GM18858 (cell line): Measurements from ENCODE around the gene ABCB10.
"Not testable (repeated sequence)": the region's sequence is repeated elsewhere in the genome, so short reads cannot be mapped to it uniquely, and the experiment has no call there.

ENCODE experiments used
- ATAC-seq: cut with Tn5 transposase; IDR thresholded peaks from one replicate; pipeline ENCODE4 v1.9.1; 2021; ENCODE audit not compliant: unreplicated experiment

Gene ABCB10

DNA sequence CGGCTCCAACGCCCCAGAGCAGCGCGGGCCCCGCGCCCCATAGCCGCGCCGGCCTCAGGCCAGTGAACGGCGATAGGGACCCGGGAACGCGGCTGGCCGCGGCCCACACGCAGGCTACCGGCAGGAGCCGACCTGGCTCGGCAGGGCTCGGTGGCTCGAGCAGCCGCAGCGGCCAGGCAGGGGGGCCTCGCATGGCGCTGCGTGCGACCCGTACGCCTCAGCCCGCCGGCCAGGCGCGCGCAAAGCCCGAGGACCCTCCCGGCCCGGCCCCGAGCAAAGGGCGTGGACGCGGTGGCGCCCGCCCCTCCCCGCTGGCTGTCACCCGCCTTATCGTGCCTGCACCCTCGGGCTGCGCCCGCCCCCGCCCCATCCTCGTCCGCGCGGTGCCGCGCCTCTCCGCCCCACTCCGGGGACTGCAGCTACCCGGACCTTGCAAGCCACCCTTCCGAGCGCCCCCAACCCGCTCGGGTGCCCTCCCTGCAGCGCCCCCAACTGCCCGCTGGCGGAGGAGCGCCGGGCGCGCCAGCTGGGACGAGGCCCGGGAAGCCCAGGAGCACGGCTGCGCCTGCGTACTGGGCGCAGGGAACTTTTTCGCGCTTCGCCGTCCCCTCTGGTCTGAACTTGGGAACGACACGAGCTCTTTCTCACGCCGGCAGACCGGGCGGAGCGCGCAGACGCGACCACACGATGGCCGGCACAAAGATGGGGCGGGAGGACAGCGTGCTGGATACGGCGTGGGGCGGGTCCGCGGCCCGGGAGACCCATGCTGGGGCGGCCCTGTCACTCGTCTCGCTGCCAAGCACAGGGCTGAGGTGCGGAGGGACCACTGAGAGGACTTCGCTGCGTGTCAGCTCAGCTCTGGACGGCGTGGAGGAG, at the start of gene ABCB10:
Gene ABCB10 (minus strand): TSS at position 248 of the 876 bp plus-strand sequence. CDS start 55 bp downstream, at position 193.
- ATAC-seq = peak; percentile 67

DNA sequence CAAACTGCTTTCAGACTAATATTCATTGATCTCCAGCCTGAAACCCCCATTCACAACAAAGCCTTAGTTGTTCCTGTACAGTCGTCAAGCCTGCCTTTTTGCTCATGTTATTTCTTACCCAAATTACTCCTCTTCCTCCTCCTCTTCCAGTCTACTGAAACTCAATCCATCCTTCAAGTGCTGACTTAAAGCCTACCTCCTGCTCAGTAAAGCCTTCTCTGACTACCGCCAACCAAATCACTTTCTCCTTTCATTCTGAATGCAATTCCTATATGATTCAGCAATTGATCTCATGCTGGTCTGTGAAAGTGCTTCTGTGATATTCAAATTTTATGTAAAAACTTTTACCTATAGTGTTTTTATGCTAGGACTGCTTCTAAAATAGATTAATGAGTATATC, 48.9 kb upstream of the ABCB10 start:
- no peak for ATAC-seq

GRCh38 chr1:229603371-229604005, 45.0 kb upstream of the ABCB10 start:
- ATAC-seq = no peak

DNA sequence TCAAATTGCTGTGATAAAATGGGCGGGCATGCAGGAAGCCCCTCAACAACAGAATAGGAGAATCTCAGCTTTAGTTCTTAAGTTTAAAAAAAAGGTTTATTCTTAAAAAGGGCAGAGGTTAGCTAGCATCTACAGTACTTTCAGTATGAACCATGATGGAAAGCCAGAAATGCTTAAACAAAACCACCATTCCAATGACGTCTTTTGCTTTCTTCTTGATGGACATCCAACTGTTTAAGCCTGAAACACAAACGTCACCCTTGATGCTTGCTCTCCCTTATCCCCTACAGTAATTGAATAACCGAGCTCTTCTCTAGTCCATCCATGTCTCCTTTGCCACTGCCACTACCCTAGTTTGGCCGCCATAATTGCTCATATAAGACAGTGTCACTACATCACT, 41.7 kb upstream of the ABCB10 start:
- no peak for ATAC-seq

GRCh38 chr1:229599218-229599954, 40.9 kb upstream of the ABCB10 start:
- ATAC-seq = no peak

DNA sequence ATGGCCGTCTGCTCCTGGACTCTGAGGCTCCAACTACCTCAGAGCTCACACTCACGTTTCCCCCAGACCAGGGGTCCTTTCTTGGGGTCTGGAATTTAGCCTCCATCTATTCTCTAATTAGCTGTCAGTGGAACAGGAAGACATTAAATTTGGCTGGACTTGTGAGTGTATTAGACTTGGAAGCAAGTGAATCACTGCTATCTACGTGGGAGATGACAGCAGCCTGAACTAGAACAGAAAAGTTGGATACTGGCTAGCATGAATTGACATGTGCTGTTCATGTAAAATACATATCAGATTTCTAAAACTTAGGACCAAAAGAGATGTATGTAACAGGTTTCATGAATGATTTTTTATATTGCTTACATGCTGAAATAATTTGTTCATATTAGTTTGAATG, 39.4 kb upstream of the ABCB10 start:
- no peak for ATAC-seq

- ATAC-seq = no peak
Measured at GRCh38 chr1:229596925-229597699, 38.6 kb upstream of the ABCB10 start.

- not testable (repeated sequence) for ATAC-seq
Measured at GRCh38 chr1:229595876-229596275, 37.4 kb upstream of the ABCB10 start.

GRCh38 chr1:229594227-229595008, 35.9 kb upstream of the ABCB10 start:
- ATAC-seq = no peak

DNA sequence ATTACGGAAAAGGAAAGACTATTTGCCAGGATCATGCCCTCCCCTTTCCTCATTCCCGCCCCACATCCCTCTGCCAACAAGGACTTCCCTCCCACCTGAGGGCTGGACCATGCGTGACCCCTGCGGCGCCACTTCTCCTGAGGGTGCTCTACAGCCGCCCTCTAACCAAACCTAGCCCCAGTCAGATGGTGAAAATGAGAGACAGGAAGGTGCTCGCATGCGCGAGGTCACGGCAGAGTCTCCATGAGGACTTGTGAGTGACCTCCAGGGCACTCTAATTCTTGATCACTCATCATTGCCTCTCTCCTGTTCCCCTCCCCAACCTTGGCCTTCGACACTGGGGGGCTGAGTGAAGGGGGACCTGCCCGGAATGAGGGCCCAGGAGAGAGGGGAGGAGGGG, 35.3 kb upstream of the ABCB10 start:
- ATAC-seq = no peak

GRCh38 chr1:229590119-229590518, 31.6 kb upstream of the ABCB10 start:
- ATAC-seq = no peak

DNA sequence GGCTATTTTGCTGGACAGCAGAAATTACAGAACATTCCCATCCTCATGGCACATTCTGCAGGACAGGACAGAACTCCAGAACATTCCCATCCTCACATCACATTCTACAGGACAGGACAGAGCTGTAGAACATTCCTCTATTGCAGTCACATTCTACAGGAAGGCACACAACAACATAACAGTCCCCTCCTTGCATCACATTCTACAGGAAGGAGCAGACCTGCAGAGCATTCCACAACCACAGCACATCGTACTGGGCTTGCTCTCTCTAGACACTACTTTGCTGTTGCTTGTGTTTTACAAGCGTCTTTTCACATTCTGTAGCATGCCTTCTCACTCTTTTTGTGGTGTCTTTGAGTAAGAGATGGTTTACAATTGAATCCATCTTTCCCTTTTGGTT, 26.8 kb upstream of the ABCB10 start:
- no peak for ATAC-seq

DNA sequence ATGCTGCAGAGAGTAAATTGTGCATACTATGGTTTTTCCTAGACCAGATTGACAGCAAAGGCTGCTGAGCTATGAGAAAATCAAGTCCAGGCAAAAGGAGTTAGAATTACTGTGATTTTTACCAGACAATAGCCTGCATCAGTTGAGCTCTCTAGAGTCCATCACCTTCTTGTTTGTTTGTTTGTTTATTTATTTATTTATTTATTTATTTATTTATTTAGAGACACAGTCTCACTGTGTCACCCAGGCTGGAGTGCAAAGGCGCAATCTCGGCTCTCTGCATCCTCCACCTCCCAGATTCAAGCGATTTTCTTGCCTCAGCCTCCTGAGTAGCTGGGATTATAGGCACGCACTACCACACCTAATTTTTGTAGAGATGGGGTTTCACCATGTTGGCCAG, 24.2 kb upstream of the ABCB10 start:
- no peak for ATAC-seq

GRCh38 chr1:229582011-229582694, 23.6 kb upstream of the ABCB10 start:
- ATAC-seq = no peak

DNA sequence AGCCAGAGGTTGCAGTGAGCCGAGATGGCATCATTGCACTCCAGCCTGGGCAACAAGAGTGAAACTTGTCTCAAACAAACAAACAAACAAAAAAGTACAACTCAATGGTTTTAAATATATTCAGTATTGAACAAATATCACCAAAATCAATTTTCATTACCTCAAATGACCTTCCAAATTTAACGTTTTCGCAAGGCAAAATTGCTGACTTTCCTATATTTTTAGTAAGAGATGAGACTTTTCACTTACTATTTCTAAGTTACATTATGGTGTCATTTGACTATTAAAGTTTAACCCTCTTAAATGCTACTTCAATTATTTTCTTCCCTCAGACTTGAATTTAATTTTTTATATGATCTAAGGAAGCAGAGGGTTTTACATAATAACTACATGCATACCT, 23.0 kb upstream of the ABCB10 start:
- ATAC-seq = no peak

- ATAC-seq = peak; percentile 83
Measured at GRCh38 chr1:229579059-229579673, 20.7 kb upstream of the ABCB10 start.

DNA sequence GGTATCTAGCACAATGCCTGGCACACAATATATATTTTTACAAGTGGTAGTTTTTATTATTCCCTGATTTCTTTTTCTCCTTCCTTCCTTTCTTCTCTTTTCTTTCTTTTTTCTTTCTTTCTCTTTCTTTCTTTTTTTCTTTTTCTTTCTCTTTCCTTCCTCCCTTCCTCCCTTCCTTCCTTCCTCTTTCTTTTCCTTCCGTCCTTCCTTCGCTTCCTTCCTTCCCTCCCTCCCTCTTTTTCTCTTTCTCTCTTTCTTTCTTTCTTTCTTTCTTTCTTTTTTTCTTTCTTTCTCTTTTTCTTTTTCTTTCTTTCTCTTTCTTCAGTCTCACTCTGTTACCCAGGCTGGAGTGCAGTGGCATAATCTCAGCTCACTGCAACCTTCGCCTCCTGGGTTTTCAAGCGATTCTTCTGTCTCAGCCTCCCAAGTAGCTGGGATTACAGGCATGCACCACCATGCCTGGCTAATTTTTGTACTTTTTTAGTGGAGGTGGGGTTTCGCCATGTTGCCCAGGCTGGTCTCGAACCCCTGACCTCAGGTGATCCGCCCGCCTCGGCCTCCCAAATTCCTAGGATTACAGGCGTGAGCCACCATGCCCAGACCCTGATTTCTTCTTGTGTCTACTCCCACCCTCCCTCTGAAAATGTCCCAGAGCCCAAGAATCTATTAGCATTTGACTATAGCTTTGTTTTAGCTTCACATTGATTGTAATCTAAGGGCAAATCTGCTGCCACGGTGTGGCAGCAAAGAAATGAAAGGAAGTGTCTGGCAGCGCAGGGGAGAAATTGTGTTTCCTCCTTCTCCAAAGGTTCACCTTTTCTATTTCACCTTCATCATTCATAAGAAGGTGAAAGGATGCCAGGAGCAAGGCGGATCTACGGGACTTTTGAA, 19.9 kb upstream of the ABCB10 start:
- no peak for ATAC-seq
